ENCODE measurements around the gene MYNN. TPM values are rescaled to one million over a fixed set of nuclear protein-coding genes. Genes with fewer than 3 reads are reported as not detected.

The MYNN gene
- total RNA-seq, 4 donors from 2014 or later, result 19.4 to 25.0 (median 21.3) TPM

- TF ChIP-seq CTCF (IDR thresholded peaks at IDR 0.05), result no peak
- TF ChIP-seq POLR2A (IDR thresholded peaks at IDR 0.05), result no peak
- H3K4me1 ChIP-seq, result no peaks in the 10 kb centered on the region
- H3K9me3 ChIP-seq, result no peaks in the 10 kb centered on the region
- no peak overlapping the region for H3K27ac ChIP-seq
- H3K36me3 ChIP-seq, result no peaks in the 10 kb centered on the region
- DNase-seq, result no peak
- intact Hi-C loops (cut with DNase I), result no loop called here
- no peak overlapping the region for H3K4me3 ChIP-seq (replicated peaks in 1 of 3)
- no peaks in the 10 kb centered on the region for H3K27me3 ChIP-seq
- WGBS, 2 donors, result 94 to 97% methylated on average over 1 of the region's 1 CpG
Observed at GRCh38 chr3:169838511-169839030, 65.4 kb downstream of the MYNN start.

Other genes starting within 250 kb of the MYNN start
- 10 to 100 TPM in 1 of 4 donors, 1 to 10 TPM in 3; 3.2 to 16.0 (median 6.8) TPM for gene MECOM, start 109.7 kb upstream of the MYNN start, total RNA-seq
- 100 to 1,000 TPM in 3 of 4 donors, 10 to 100 TPM in 1; 83.6 to 291 (median 166) TPM for gene TERC, start 8.3 kb upstream of the MYNN start, total RNA-seq
- gene ACTRT3, start 3.8 kb upstream of the MYNN start, total RNA-seq, result 1 to 10 TPM; 2.0 to 3.3 (median 3.0) TPM
- under 1 TPM in 1 of 4 donors, not detected in 3; 0.29 TPM for gene LRRIQ4, start 39.5 kb downstream of the MYNN start, total RNA-seq
- 1 to 10 TPM; 2.9 to 6.6 (median 5.1) TPM for gene LRRC34, start 39.5 kb downstream of the MYNN start, total RNA-seq
- not detected for gene LRRC31, start 96.5 kb downstream of the MYNN start, total RNA-seq
- gene SAMD7, start 138.2 kb downstream of the MYNN start, total RNA-seq, result not detected
- 100 to 1,000 TPM in 2 of 4 donors, 10 to 100 TPM in 2; 90.9 to 124 (median 104) TPM for gene SEC62, start 193.4 kb downstream of the MYNN start, total RNA-seq